Measurements from ENCODE around the gene ZNF48. TPM values are rescaled to one million over a fixed set of nuclear protein-coding genes. Genes with fewer than 3 reads are reported as not detected.

ZNF48 gene
- total RNA-seq, 1 donor: 10.9 TPM

DNA sequence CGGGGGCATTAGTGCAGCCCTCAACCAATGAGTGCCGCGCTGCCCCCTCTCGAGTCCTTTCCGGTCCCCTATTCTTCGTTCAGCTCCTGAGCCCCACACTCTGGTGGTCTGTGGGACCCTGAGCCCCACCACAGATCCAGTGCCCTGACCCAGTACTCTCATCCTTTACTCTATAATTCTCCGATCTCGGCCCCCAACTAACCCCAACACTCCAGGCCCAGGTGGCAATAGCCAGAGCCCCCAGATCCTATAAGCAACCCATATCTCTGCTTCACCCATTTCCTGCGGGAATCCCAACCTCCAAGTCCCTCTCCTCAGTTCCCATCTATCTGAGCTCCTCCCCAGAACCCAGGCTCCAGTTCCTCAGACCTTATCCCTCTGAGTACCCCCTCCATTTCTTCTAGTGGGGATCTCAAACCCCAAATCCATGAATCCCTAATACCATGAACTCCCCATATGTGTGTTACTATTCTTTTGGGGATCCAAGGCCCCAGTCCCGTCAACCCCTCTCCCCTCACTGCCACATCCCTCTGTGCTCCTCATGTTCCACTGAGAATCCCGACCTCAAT is 23.9 kb upstream of the ZNF48 start:
- Histone ChIP-seq H4K20me1 (ENCODE audit: insufficient read depth, low read length) (peaks cover 32% of the 10 kb centered on the region), H2AFZ (ENCODE audit: low read length) (peak overlapping the region; percentile 90), H3K27me3 (ENCODE audit: insufficient read depth, low read length) (no peaks in the 10 kb centered on the region), H3K79me2 (ENCODE audit: insufficient read depth, low read length) (peaks cover 38% of the 10 kb centered on the region), H3K4me3 (ENCODE audit: insufficient read depth, low read length) (peak overlapping the region; percentile 74), H3K4me2 (ENCODE audit: insufficient read depth, low read length) (peak overlapping the region; percentile 92), H3K4me1 (ENCODE audit: insufficient read depth, low read length) (peaks cover 24% of the 10 kb centered on the region), H3K9me3 (ENCODE audit: low read depth, low read length) (no peaks in the 10 kb centered on the region), H3K27ac (ENCODE audit: low read depth, low read length) (peak overlapping the region; percentile 56), H3K36me3 (ENCODE audit: insufficient read depth, low read length) (no peaks in the 10 kb centered on the region)
- no peak for DNase-seq (ENCODE audit: insufficient read length, low spot score, missing footprints)
- TF ChIP-seq, protein P1, sequence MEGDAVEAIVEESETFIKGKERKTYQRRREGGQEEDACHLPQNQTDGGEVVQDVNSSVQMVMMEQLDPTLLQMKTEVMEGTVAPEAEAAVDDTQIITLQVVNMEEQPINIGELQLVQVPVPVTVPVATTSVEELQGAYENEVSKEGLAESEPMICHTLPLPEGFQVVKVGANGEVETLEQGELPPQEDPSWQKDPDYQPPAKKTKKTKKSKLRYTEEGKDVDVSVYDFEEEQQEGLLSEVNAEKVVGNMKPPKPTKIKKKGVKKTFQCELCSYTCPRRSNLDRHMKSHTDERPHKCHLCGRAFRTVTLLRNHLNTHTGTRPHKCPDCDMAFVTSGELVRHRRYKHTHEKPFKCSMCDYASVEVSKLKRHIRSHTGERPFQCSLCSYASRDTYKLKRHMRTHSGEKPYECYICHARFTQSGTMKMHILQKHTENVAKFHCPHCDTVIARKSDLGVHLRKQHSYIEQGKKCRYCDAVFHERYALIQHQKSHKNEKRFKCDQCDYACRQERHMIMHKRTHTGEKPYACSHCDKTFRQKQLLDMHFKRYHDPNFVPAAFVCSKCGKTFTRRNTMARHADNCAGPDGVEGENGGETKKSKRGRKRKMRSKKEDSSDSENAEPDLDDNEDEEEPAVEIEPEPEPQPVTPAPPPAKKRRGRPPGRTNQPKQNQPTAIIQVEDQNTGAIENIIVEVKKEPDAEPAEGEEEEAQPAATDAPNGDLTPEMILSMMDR (IDR thresholded peaks at IDR 0.05; ENCODE audit: extremely low read depth, low read depth, low read length): no peak

DNA sequence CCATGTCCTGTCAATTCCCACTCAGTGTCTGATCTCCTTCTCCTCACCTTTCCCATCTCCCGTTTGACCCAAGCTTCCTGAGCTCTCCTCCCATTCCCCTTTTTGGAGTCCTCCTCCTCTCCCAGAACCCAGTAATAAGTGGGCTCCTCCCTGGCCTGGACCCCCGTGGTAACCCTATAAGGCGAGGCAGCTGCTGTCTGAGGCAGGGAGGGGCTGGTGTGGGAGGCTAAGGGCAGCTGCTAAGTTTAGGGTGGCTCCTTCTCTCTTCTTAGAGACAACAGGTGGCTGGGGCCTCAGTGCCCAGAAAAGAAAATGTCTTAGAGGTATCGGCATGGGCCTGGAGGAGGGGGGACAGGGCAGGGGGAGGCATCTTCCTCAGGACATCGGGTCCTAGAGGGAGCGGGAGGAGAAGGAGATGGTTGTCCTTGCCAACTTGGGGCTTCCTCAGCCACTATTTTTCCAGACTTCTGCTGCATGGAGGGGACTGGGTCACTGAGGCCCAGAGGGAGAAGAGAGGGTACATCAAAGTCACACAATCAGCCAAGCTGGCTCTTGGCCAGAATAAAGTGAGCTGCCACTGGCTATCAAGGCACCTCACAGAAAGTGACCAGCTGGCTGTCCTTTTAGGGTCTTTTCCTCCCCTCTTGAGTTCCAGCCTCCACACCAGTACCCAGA is 23.0 kb upstream of the ZNF48 start:
- peaks cover 29% of the 10 kb centered on the region for H3K79me2 ChIP-seq (ENCODE audit: insufficient read depth, low read length)
- H3K27ac ChIP-seq (ENCODE audit: low read depth, low read length): no peak overlapping the region
- H4K20me1 ChIP-seq (ENCODE audit: insufficient read depth, low read length): peaks cover 25% of the 10 kb centered on the region
- no peaks in the 10 kb centered on the region for H3K9me3 ChIP-seq (ENCODE audit: low read depth, low read length)
- H3K27me3 ChIP-seq (ENCODE audit: insufficient read depth, low read length): no peaks in the 10 kb centered on the region
- no peak overlapping the region for H3K4me2 ChIP-seq (ENCODE audit: insufficient read depth, low read length)
- no peak overlapping the region for H2AFZ ChIP-seq (ENCODE audit: low read length)
- DNase-seq (ENCODE audit: insufficient read length, low spot score, missing footprints): peak; percentile 38
- TF ChIP-seq, protein P1 (IDR thresholded peaks at IDR 0.05; ENCODE audit: extremely low read depth, low read depth, low read length): no peak
- peaks cover 26% of the 10 kb centered on the region for H3K4me1 ChIP-seq (ENCODE audit: insufficient read depth, low read length)
- no peak overlapping the region for H3K4me3 ChIP-seq (ENCODE audit: insufficient read depth, low read length)
- H3K36me3 ChIP-seq (ENCODE audit: insufficient read depth, low read length): no peaks in the 10 kb centered on the region

DNA sequence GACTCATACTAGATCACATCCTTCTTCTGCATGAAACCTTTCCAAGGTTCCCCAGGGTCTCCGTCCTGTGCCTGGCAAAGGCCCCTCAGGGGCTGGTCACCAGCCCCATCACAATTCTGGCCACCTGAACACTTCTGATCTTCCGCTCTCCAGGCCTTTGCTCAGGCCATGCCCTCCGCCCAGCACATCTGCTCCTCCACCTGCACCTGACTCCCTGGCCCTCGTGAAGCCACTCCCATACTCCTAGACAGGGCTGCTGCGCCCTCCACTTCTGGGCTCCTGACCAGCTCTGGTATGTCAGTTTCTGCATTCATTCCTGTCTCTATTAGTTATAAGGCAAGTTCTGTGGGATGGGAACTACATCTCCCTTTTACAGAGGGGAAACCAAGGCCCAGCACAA is 22.5 kb upstream of the ZNF48 start:
- no peak overlapping the region for H3K27ac ChIP-seq (ENCODE audit: low read depth, low read length)
- H3K79me2 ChIP-seq (ENCODE audit: insufficient read depth, low read length): peaks cover 24% of the 10 kb centered on the region
- no peaks in the 10 kb centered on the region for H3K27me3 ChIP-seq (ENCODE audit: insufficient read depth, low read length)
- H3K4me2 ChIP-seq (ENCODE audit: insufficient read depth, low read length): no peak overlapping the region
- no peak overlapping the region for H2AFZ ChIP-seq (ENCODE audit: low read length)
- peaks cover 25% of the 10 kb centered on the region for H3K4me1 ChIP-seq (ENCODE audit: insufficient read depth, low read length)
- peaks cover 19% of the 10 kb centered on the region for H4K20me1 ChIP-seq (ENCODE audit: insufficient read depth, low read length)
- peak; percentile 32 for DNase-seq (ENCODE audit: insufficient read length, low spot score, missing footprints)
- TF ChIP-seq, protein P1 (IDR thresholded peaks at IDR 0.05; ENCODE audit: extremely low read depth, low read depth, low read length): no peak
- H3K9me3 ChIP-seq (ENCODE audit: low read depth, low read length): no peaks in the 10 kb centered on the region
- no peak overlapping the region for H3K4me3 ChIP-seq (ENCODE audit: insufficient read depth, low read length)
- H3K36me3 ChIP-seq (ENCODE audit: insufficient read depth, low read length): no peaks in the 10 kb centered on the region

DNA sequence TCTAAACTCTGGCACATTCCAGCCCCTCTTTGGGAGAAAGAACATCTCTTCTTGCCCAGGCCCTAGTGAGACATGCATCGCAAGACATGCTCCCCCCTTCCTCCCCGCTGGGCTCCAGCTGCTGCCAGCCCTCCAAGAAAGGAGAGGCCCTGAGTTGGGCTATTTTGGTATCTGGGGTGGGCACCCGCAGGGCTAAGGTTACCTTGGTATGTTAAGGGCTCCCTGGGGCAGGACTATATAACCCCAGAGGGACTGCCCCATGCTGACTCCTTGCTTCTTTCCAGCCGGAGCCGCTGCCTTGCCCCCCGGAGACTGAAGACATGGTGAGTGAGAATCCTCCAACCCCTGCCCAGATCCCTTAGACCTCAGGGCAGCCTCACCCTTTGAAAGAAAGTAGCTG is 20.7 kb upstream of the ZNF48 start, which contains the start of gene MYL11:
Gene MYL11, plus strand, starts transcription at position 265 of the 400 bp plus-strand sequence. Its CDS starts 56 bp downstream, at position 321.
- no peak for DNase-seq (ENCODE audit: insufficient read length, low spot score, missing footprints)
- peaks cover 9% of the 10 kb centered on the region for H3K79me2 ChIP-seq (ENCODE audit: insufficient read depth, low read length)
- peaks cover 6% of the 10 kb centered on the region for H4K20me1 ChIP-seq (ENCODE audit: insufficient read depth, low read length)
- no peak within 1 kb of the TSS for H3K4me3 ChIP-seq (ENCODE audit: insufficient read depth, low read length)
- H3K4me2 ChIP-seq (ENCODE audit: insufficient read depth, low read length): no peak within 1 kb of the TSS
- no peak within 1 kb of the TSS for H3K27ac ChIP-seq (ENCODE audit: low read depth, low read length)
- H2AFZ ChIP-seq (ENCODE audit: low read length): no peak within 1 kb of the TSS
- H3K27me3 ChIP-seq (ENCODE audit: insufficient read depth, low read length): no peaks in the 10 kb centered on the region
- TF ChIP-seq, protein P1 (IDR thresholded peaks at IDR 0.05; ENCODE audit: extremely low read depth, low read depth, low read length): no peak
- H3K4me1 ChIP-seq (ENCODE audit: insufficient read depth, low read length): peaks cover 19% of the 10 kb centered on the region
- no peaks in the 10 kb centered on the region for H3K9me3 ChIP-seq (ENCODE audit: low read depth, low read length)
- H3K36me3 ChIP-seq (ENCODE audit: insufficient read depth, low read length): no peaks in the 10 kb centered on the region

Measured in osteoblast (primary cell).